Natural killer cell (primary cell): Measurements from ENCODE around the gene ZCCHC14. TPM values are rescaled to one million over a fixed set of nuclear protein-coding genes. Genes with fewer than 3 reads are reported as not detected.

Experiments used
- ATAC-seq, 3 donors: fragments of 150-1000 bp in 2 of 3; fragments of 200-7000 bp in 1 of 3; cut with Tn5 transposase; 1 replicate in 1 of 3; 2 replicates in 2 of 3; pipeline ENCODE4 v1.10.0; 2021; ENCODE audit warnings: mild to moderate bottlenecking in 2 of 3, moderate library complexity in 2 of 3
- DNase-seq, 2 donors: peaks; one replicate each; pipeline versions ENCODE4 v3.0.0 to v3.0.0-alpha.2; 2013 to 2021; ENCODE audit warnings: mixed read lengths in 1 of 2
- H3K27ac ChIP-seq: one replicate; pipeline ENCODE4 v1.5.1; 2013; ENCODE audit warnings: mild to moderate bottlenecking, low read length
- H3K27me3 ChIP-seq: one replicate; pipeline ENCODE4 v1.6.1; 2013; ENCODE audit warnings: low read length; ENCODE audit not compliant: control insufficient read depth, insufficient read depth
- H3K36me3 ChIP-seq: one replicate; pipeline ENCODE4 v1.6.1; 2013; ENCODE audit warnings: low read length; ENCODE audit not compliant: control insufficient read depth, insufficient read depth
- H3K4me1 ChIP-seq: one replicate; pipeline ENCODE4 v1.6.1; 2013; ENCODE audit warnings: low read length; ENCODE audit not compliant: control insufficient read depth, insufficient read depth
- H3K4me3 ChIP-seq: one replicate; pipeline ENCODE4 v1.5.1; 2013; ENCODE audit warnings: low read length
- H3K9me3 ChIP-seq: one replicate; pipeline ENCODE4 v1.6.1; 2013; ENCODE audit warnings: low read length; ENCODE audit not compliant: control insufficient read depth, insufficient read depth
- H3K27ac Mint-ChIP-seq, 2 donors: one replicate each; pipeline ENCODE4 v1.8.0; 2022; ENCODE audit warnings: mild to moderate bottlenecking in 2 of 2, mixed read lengths in 2 of 2, moderate library complexity in 1 of 2
- H3K27me3 Mint-ChIP-seq, 2 donors: one replicate each; pipeline ENCODE4 v1.8.0; 2022; ENCODE audit warnings: low read depth in 2 of 2, mixed read lengths in 2 of 2
- H3K36me3 Mint-ChIP-seq: one replicate; pipeline ENCODE4 v1.8.0; 2022; ENCODE audit warnings: mixed read lengths
- H3K4me1 Mint-ChIP-seq, 2 donors: one replicate each; pipeline ENCODE4 v1.8.0; 2022; ENCODE audit warnings: mixed read lengths in 2 of 2
- H3K4me3 Mint-ChIP-seq: one replicate; pipeline ENCODE4 v1.8.0; 2022; ENCODE audit warnings: mild to moderate bottlenecking, moderate library complexity, mixed read lengths
- H3K9me3 Mint-ChIP-seq, 2 donors: one replicate each; pipeline ENCODE4 v1.8.0; 2022; ENCODE audit warnings: mixed read lengths in 2 of 2
- WGBS: methylation state at CpG from one replicate; pipeline ENCODE4 v1.1.7; 2013; ENCODE audit warnings: missing lambda C conversion rate; ENCODE audit not compliant: insufficient coverage; 5-methylcytosine and 5-hydroxymethylcytosine counted together
- intact Hi-C: fragments of 100-400 bp; cut with micrococcal nuclease; formaldehyde crosslinking; loops from one replicate; pipeline ENCODE4 v1.14.2; 2022
- total RNA-seq, 4 donors: library from RNA; stranded (reverse); fragments of 120-200 nt in 1 of 4; gene quantifications; one replicate each; pipeline versions ENCODE4 v1.2.3 to v1.2.4, GENCODE V29; 2013 to 2022
- TF ChIP-seq, protein P1 (sequence below): fragments of 200-600 bp; IDR thresholded peaks from one replicate; pipeline ENCODE4 v1.8.0; 2022; ENCODE audit warnings: antibody characterized with exemption

Gene ZCCHC14
- total RNA-seq, 3 donors from 2014 or later (not counting 1 experiment from before 2014, with no cell fraction given): 12.2 to 20.9 (median 19.2) TPM

DNA sequence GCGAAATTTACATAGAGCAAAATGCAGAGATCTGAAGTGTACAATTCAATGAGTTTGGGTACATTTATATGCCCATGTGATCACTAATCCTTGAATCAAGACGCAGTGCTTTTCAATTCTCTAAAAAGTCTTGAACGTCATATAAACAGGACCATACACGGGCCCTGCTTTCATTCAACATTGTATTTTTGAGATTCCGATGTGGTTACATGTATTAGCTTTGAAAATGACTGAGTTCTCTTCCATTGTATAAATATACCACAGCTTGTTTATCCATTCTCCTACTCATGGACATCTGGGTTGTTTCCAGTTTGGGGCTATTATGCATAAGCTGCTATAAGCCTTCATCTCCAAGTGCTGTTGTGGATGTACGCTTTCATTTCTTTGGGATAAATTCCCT lies 45.5 kb downstream of the ZCCHC14 start:
- no peaks in the 10 kb centered on the region for H3K27me3 ChIP-seq
- peaks cover 3 to 17% of the 10 kb centered on the region in 2 donors for H3K4me1 Mint-ChIP-seq
- H3K4me3 Mint-ChIP-seq: no peak overlapping the region
- TF ChIP-seq, protein P1, sequence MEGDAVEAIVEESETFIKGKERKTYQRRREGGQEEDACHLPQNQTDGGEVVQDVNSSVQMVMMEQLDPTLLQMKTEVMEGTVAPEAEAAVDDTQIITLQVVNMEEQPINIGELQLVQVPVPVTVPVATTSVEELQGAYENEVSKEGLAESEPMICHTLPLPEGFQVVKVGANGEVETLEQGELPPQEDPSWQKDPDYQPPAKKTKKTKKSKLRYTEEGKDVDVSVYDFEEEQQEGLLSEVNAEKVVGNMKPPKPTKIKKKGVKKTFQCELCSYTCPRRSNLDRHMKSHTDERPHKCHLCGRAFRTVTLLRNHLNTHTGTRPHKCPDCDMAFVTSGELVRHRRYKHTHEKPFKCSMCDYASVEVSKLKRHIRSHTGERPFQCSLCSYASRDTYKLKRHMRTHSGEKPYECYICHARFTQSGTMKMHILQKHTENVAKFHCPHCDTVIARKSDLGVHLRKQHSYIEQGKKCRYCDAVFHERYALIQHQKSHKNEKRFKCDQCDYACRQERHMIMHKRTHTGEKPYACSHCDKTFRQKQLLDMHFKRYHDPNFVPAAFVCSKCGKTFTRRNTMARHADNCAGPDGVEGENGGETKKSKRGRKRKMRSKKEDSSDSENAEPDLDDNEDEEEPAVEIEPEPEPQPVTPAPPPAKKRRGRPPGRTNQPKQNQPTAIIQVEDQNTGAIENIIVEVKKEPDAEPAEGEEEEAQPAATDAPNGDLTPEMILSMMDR: no peak
- no peak overlapping the region for H3K27ac Mint-ChIP-seq
- H3K36me3 ChIP-seq: peaks cover 3% of the 10 kb centered on the region
- H3K36me3 Mint-ChIP-seq: peaks cover 17% of the 10 kb centered on the region
- no peaks in the 10 kb centered on the region for H3K9me3 Mint-ChIP-seq
- no peak overlapping the region for H3K4me3 ChIP-seq
- no peaks in the 10 kb centered on the region for H3K27me3 Mint-ChIP-seq
- WGBS: 97% methylated on average over 6 of the region's 6 CpGs
- no peak overlapping the region for H3K27ac ChIP-seq
- DNase-seq: no peak
- ATAC-seq: no peak
- intact Hi-C loops: no loop called here
- no peaks in the 10 kb centered on the region for H3K4me1 ChIP-seq
- H3K9me3 ChIP-seq: no peaks in the 10 kb centered on the region

DNA sequence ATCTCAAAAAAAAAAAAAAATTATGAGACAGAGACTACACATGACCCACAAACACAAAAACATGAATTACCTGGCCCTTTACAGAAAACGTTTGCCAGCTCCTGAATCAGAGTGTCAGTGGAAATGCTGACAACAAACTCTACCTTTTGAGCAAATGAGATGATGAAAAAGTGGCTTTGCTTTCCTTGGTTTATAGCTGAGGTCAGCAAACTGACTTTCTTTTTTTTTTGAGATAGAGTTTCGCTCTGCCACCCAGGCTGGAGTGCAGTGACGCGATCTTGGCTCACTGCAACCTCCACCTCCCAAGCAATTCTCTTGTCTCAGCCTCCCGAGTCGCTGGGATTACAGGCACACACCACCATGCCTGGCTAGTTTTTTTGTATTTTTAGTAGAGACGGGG lies 46.3 kb downstream of the ZCCHC14 start:
- intact Hi-C loops: no loop called here
- Histone ChIP-seq H3K4me3 (no peak overlapping the region), H3K27ac (no peak overlapping the region), H3K27me3 (no peaks in the 10 kb centered on the region), H3K4me1 (no peaks in the 10 kb centered on the region), H3K36me3 (peaks cover 3% of the 10 kb centered on the region), H3K9me3 (no peaks in the 10 kb centered on the region)
- no peak overlapping the region for H3K27ac Mint-ChIP-seq
- TF ChIP-seq, protein P1: no peak
- no peak overlapping the region for H3K4me3 Mint-ChIP-seq
- H3K9me3 Mint-ChIP-seq: no peaks in the 10 kb centered on the region
- DNase-seq: no peak
- 96% methylated on average over 7 of the region's 7 CpGs for WGBS
- peaks cover 17% of the 10 kb centered on the region for H3K36me3 Mint-ChIP-seq
- peaks cover 0 to 13% of the 10 kb centered on the region in 2 donors for H3K4me1 Mint-ChIP-seq
- no peak for ATAC-seq
- no peaks in the 10 kb centered on the region for H3K27me3 Mint-ChIP-seq

DNA sequence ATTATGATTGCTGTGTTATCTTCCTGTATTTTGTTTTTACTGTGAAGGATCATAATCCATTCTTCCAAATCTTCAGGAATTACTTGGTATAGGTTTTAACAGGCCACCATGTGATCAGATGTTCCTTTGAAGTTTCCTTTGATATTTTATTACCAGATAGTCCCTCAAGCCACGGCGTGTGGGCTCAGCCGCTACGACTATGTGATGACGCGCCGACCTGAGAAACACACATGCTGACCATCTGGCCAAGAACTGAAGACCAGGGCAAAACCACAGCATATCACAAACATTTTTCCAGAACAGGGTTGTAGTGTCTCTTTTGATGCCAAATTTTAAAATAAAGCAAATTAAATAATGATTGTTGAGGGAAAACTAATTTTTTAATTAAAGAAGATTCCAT lies 47.3 kb downstream of the ZCCHC14 start:
- 88% methylated on average over 7 of the region's 7 CpGs for WGBS
- H3K9me3 ChIP-seq: no peaks in the 10 kb centered on the region
- Mint-ChIP-seq H3K27me3 (no peaks in the 10 kb centered on the region), H3K4me1 (peaks cover 0 to 13% of the 10 kb centered on the region in 2 donors), H3K9me3 (no peaks in the 10 kb centered on the region), H3K36me3 (peaks cover 17% of the 10 kb centered on the region), H3K27ac (no peak overlapping the region), H3K4me3 (no peak overlapping the region)
- H3K36me3 ChIP-seq: peaks cover 3% of the 10 kb centered on the region
- ATAC-seq (no peak), DNase-seq (no peak)
- H3K4me3 ChIP-seq: no peak overlapping the region
- TF ChIP-seq, protein P1: no peak
- intact Hi-C loops: no loop called here
- no peaks in the 10 kb centered on the region for H3K27me3 ChIP-seq
- H3K27ac ChIP-seq: no peak overlapping the region
- H3K4me1 ChIP-seq: no peaks in the 10 kb centered on the region

DNA sequence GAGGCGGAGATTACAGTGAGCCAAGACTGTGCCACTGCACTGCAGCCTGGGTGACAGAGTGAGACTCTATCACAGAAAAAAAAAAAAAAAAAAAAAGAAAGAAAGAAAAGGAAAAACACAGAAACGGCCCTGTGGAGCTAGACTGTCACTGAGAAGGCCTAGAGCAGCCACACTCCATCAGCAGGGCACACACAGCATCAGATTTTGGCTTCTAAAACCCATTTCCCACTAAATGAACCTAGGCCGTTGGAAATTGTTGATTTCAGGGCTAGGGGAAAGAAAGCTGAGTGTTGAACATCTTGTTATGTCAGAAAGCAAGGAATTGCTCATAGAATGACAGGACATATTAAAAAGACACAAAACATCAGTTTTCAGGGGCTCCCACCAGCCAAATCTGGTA lies 48.9 kb downstream of the ZCCHC14 start:
- 100% methylated on average over 1 of the region's 3 CpGs for WGBS
- no peaks in the 10 kb centered on the region for H3K27me3 Mint-ChIP-seq
- no peaks in the 10 kb centered on the region for H3K4me1 ChIP-seq
- H3K9me3 ChIP-seq: no peaks in the 10 kb centered on the region
- peaks cover 17% of the 10 kb centered on the region for H3K36me3 Mint-ChIP-seq
- DNase-seq: no peak
- intact Hi-C loops: no loop called here
- H3K4me3 Mint-ChIP-seq: no peak overlapping the region
- no peak overlapping the region for H3K27ac ChIP-seq
- peaks cover 3% of the 10 kb centered on the region for H3K36me3 ChIP-seq
- H3K4me3 ChIP-seq: no peak overlapping the region
- no peaks in the 10 kb centered on the region for H3K9me3 Mint-ChIP-seq
- H3K4me1 Mint-ChIP-seq: peaks cover 0 to 8% of the 10 kb centered on the region in 2 donors
- no peaks in the 10 kb centered on the region for H3K27me3 ChIP-seq
- ATAC-seq: no peak
- TF ChIP-seq, protein P1: no peak
- no peak overlapping the region for H3K27ac Mint-ChIP-seq
